ENCODE data around the gene FAM98C.

The FAM98C gene

GRCh38 chr19:38378866-38379265, 24.0 kb upstream of the FAM98C start:
- DNase-seq (ENCODE audit: low spot score) = no peak

- DNase-seq (ENCODE audit: low spot score) = no peak
Measured at GRCh38 chr19:38381138-38381537, 21.8 kb upstream of the FAM98C start.

GRCh38 chr19:38383184-38383583, 19.7 kb upstream of the FAM98C start:
- DNase-seq (ENCODE audit: low spot score) = no peak

GRCh38 chr19:38383743-38384142, 19.1 kb upstream of the FAM98C start:
- DNase-seq (ENCODE audit: low spot score) = no peak

GRCh38 chr19:38384209-38385027, 18.5 kb upstream of the FAM98C start:
- DNase-seq (ENCODE audit: low spot score) = peak; percentile 51

GRCh38 chr19:38385057-38385803, 17.7 kb upstream of the FAM98C start:
- no peak for DNase-seq (ENCODE audit: low spot score)

- DNase-seq (ENCODE audit: low spot score) = no peak
Measured at GRCh38 chr19:38385804-38386257, 17.1 kb upstream of the FAM98C start.

GRCh38 chr19:38386300-38386970, 16.5 kb upstream of the FAM98C start:
- no peak for DNase-seq (ENCODE audit: low spot score)

GRCh38 chr19:38386971-38387549, 15.8 kb upstream of the FAM98C start:
- no peak for DNase-seq (ENCODE audit: low spot score)

- DNase-seq (ENCODE audit: low spot score) = peak; percentile 94
Measured at GRCh38 chr19:38387550-38388348, 15.1 kb upstream of the FAM98C start, which contains the start of gene GGN. TSS of gene GGN (minus strand) at chr19:38388034. CDS start at chr19:38387261, 773 bp downstream.

GRCh38 chr19:38388349-38389100, 14.4 kb upstream of the FAM98C start, which contains the start of gene SPRED3:
TSS of gene SPRED3 (plus strand) at chr19:38388697. CDS start at chr19:38390303, 1,606 bp downstream.
- DNase-seq (ENCODE audit: low spot score) = no peak

- DNase-seq (ENCODE audit: low spot score) = no peak
Measured at GRCh38 chr19:38389101-38389925, 13.6 kb upstream of the FAM98C start.

- no peak for DNase-seq (ENCODE audit: low spot score)
Measured at GRCh38 chr19:38389957-38390924, 12.7 kb upstream of the FAM98C start.

- no peak for DNase-seq (ENCODE audit: low spot score)
Measured at GRCh38 chr19:38391911-38392464, 10.9 kb upstream of the FAM98C start.

- no peak for DNase-seq (ENCODE audit: low spot score)
Measured at GRCh38 chr19:38392707-38393308, 10.1 kb upstream of the FAM98C start.

- DNase-seq (ENCODE audit: low spot score) = no peak
Measured at GRCh38 chr19:38394488-38394887, 8.4 kb upstream of the FAM98C start.

- DNase-seq (ENCODE audit: low spot score) = no peak
Measured at GRCh38 chr19:38395381-38396114, 7.3 kb upstream of the FAM98C start.
